GM12874 (cell line): ENCODE results near the gene AEN.

Source experiments
- CTCF ChIP-seq: IDR thresholded peaks from 2 replicates; pipeline ENCODE4 v1.5.1; 2011; ENCODE audit warnings: low read depth, mild to moderate bottlenecking, control low read depth, low read length, moderate library complexity; ENCODE audit not compliant: insufficient read depth

Gene AEN

GRCh38 chr15:88658972-88659931 is 38.1 kb downstream of the AEN start:
- TF ChIP-seq CTCF = no peak

- no peak for TF ChIP-seq CTCF
Measured at GRCh38 chr15:88661041-88661700, 40.0 kb downstream of the AEN start.

- TF ChIP-seq CTCF = no peak
Measured at GRCh38 chr15:88661761-88662556, 40.8 kb downstream of the AEN start.

- no peak for TF ChIP-seq CTCF
Measured at GRCh38 chr15:88663141-88663621, 42.0 kb downstream of the AEN start.

- TF ChIP-seq CTCF = peak; percentile 35; the same call in 1 of the 2 replicates
Measured at GRCh38 chr15:88664151-88664778, 43.1 kb downstream of the AEN start.

GRCh38 chr15:88674661-88675060 is 53.5 kb downstream of the AEN start:
- TF ChIP-seq CTCF = no peak

GRCh38 chr15:88678755-88679154 is 57.6 kb downstream of the AEN start:
- no peak for TF ChIP-seq CTCF
